ENCODE measurements around the gene CSE1L. TPM values are rescaled to one million over a fixed set of nuclear protein-coding genes. Genes with fewer than 3 reads are reported as not detected.
A peak's percentile ranks its signal among the peaks of the same experiment; 100 is the strongest.
"Not testable (repeated sequence)": the region's sequence is repeated elsewhere in the genome, so short reads cannot be mapped to it uniquely, and the experiment has no call there.

CSE1L gene
- total RNA-seq, 1 experiment from 2014 or later: 295 TPM

DNA sequence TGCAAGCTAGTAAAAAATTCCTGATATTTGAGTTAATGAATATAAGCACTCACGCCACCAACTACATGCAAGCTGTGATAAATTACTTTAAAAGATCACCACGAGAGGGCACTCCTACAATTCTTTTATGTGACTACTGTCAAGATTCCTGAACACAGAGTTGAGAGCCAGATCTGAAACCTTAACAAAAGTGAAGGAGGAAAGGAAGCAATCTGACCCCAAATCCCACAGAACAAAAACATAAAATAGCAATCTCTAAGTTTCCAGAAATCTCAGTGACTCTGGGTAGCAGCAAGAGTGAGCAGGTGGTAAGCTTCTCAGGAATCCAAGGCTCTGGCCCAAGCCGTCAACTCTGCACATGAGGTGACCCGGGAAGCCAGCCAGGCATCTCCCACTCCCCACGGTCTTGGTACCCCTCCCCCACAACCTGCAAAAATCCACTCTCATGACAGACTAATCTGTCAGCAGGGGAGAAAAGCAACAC, 86.9 kb downstream of the CSE1L start:
- TF ChIP-seq EZH2 (IDR thresholded peaks at IDR 0.05; ENCODE audit: low read length, unreplicated experiment) (no peak), EZH2phosphoT487 (IDR thresholded peaks at IDR 0.05; ENCODE audit: borderline replicate concordance, low read length) (no peak)
- TF ChIP-seq, protein P1, sequence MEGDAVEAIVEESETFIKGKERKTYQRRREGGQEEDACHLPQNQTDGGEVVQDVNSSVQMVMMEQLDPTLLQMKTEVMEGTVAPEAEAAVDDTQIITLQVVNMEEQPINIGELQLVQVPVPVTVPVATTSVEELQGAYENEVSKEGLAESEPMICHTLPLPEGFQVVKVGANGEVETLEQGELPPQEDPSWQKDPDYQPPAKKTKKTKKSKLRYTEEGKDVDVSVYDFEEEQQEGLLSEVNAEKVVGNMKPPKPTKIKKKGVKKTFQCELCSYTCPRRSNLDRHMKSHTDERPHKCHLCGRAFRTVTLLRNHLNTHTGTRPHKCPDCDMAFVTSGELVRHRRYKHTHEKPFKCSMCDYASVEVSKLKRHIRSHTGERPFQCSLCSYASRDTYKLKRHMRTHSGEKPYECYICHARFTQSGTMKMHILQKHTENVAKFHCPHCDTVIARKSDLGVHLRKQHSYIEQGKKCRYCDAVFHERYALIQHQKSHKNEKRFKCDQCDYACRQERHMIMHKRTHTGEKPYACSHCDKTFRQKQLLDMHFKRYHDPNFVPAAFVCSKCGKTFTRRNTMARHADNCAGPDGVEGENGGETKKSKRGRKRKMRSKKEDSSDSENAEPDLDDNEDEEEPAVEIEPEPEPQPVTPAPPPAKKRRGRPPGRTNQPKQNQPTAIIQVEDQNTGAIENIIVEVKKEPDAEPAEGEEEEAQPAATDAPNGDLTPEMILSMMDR (conservative IDR thresholded peaks at IDR 0.05; ENCODE audit: low read depth, low read length): peak; percentile 90
- DNase-seq (peak; percentile 90), ATAC-seq (peak; percentile 88)
- H3K9me3 ChIP-seq (ENCODE audit: low read length): no peaks in the 10 kb centered on the region
- no peak overlapping the region for H3K4me3 ChIP-seq (ENCODE audit: low read length)
- H3F3A ChIP-seq (ENCODE audit: low read length, unreplicated experiment): no peaks in the 10 kb centered on the region
- intact Hi-C loops (cut with micrococcal nuclease): loop anchor here (1.0 kb wide), 2 partner anchors 53 to 84 kb away; no protein-coding TSS in a partner anchor
- H3K27ac ChIP-seq (ENCODE audit: low read length): no peak overlapping the region
- H3K4me2 ChIP-seq (ENCODE audit: low read length): no peak overlapping the region
- CTCF ChIA-PET: interaction anchor here (0.8 to 1.5 kb wide), 3 partner anchors 47 to 113 kb away, joined by 3 to 23 read pairs (median 4); no protein-coding TSS in a partner anchor
- no TSS peak for BruUV-seq (replicated peaks)
- no peak overlapping the region for H3K9ac ChIP-seq (ENCODE audit: low read length)
- no peaks in the 10 kb centered on the region for H3K9me2 ChIP-seq (replicated peaks; ENCODE audit: low read length)
- no peaks in the 10 kb centered on the region for H3K4me1 ChIP-seq (ENCODE audit: insufficient read depth, low read length)
- POLR2A ChIA-PET (ENCODE audit: unreplicated experiment): interaction anchor here (0.6 kb wide), 1 partner anchor 763 kb away, joined by 3 read pairs; no protein-coding TSS in a partner anchor
- peaks cover 28% of the 10 kb centered on the region for H3K36me3 ChIP-seq (ENCODE audit: low read depth, low read length)
- no peaks in the 10 kb centered on the region for H3K27me3 ChIP-seq (ENCODE audit: low read length)
- no peaks in the 10 kb centered on the region for H4K20me1 ChIP-seq (ENCODE audit: low read length)
- no peaks in the 10 kb centered on the region for H3K79me2 ChIP-seq (ENCODE audit: low read length)
- no peak overlapping the region for H2AFZ ChIP-seq (ENCODE audit: low read length)

DNA sequence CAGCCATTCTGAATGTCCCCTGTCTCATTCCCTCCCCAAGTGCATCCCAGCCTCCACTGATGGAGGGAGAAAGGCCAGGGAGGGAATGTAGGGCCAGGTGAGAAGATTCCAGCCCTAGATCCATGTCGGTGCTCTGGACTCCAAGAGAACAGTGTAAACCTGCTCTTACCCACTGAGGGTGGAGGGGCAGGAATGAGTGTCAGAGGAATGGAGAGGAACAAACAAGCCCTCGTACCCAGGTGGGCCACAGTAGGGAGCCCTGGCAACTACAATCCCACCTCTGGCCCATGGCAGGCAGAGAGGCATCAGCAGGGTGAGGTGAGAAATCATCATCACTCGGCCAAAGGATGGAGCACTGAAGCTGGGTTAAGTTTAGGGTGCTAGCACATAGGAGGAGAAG, 87.5 kb downstream of the CSE1L start:
- H3K9me2 ChIP-seq (replicated peaks; ENCODE audit: low read length): no peaks in the 10 kb centered on the region
- ChIA-PET CTCF (interaction anchor here (1.5 kb wide), 1 partner anchor 84 kb away, joined by 23 read pairs; no protein-coding TSS in a partner anchor), POLR2A (ENCODE audit: unreplicated experiment) (no interaction called here)
- H3K4me2 ChIP-seq (ENCODE audit: low read length): no peak overlapping the region
- intact Hi-C loops (cut with micrococcal nuclease): loop anchor here (1.0 kb wide), 2 partner anchors 53 to 84 kb away; no protein-coding TSS in a partner anchor
- no peaks in the 10 kb centered on the region for H3K27me3 ChIP-seq (ENCODE audit: low read length)
- no TSS peak for BruUV-seq (replicated peaks)
- H3K9ac ChIP-seq (ENCODE audit: low read length): no peak overlapping the region
- H3K4me1 ChIP-seq (ENCODE audit: insufficient read depth, low read length): no peaks in the 10 kb centered on the region
- no peaks in the 10 kb centered on the region for H3K9me3 ChIP-seq (ENCODE audit: low read length)
- no peaks in the 10 kb centered on the region for H4K20me1 ChIP-seq (ENCODE audit: low read length)
- H3F3A ChIP-seq (ENCODE audit: low read length, unreplicated experiment): no peaks in the 10 kb centered on the region
- H2AFZ ChIP-seq (ENCODE audit: low read length): no peak overlapping the region
- H3K27ac ChIP-seq (ENCODE audit: low read length): no peak overlapping the region
- ATAC-seq (peak; percentile 20; the same call in 1 of the 2 replicates), DNase-seq (no peak)
- H3K36me3 ChIP-seq (ENCODE audit: low read depth, low read length): peaks cover 24% of the 10 kb centered on the region
- no peaks in the 10 kb centered on the region for H3K79me2 ChIP-seq (ENCODE audit: low read length)
- no peak overlapping the region for H3K4me3 ChIP-seq (ENCODE audit: low read length)
- TF ChIP-seq, protein P1 (conservative IDR thresholded peaks at IDR 0.05; ENCODE audit: low read depth, low read length): no peak
- no peak for TF ChIP-seq EZH2 (IDR thresholded peaks at IDR 0.05; ENCODE audit: low read length, unreplicated experiment)
- no peak for TF ChIP-seq EZH2phosphoT487 (IDR thresholded peaks at IDR 0.05; ENCODE audit: borderline replicate concordance, low read length)

DNA sequence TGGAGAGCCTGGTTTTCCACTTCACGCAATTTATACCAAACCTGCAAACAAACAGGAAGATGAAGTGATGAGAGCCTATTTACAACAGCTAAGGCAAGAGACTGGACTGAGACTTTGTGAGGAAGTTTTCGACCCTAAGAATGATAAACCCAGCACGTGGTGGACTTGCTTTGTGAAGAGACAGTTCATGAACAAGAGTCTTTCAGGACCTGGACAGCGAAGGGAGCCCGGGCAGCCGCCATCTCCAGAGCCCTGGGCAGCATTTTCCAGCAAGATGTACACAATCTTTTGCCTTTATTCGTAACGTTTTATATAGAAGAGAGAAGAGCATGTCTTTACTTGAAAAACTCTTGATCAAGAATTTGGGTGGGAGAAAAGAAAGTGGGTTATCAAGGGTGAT, 88.7 kb downstream of the CSE1L start:
- H3K4me2 ChIP-seq (ENCODE audit: low read length); DNase-seq; BruUV-seq (replicated peaks); POLR2A ChIA-PET (ENCODE audit: unreplicated experiment); intact Hi-C loops (cut with micrococcal nuclease); H3K4me1 ChIP-seq (ENCODE audit: insufficient read depth, low read length); H3K27me3 ChIP-seq (ENCODE audit: low read length); H3K79me2 ChIP-seq (ENCODE audit: low read length); H3F3A ChIP-seq (ENCODE audit: low read length, unreplicated experiment); H3K9me2 ChIP-seq (replicated peaks; ENCODE audit: low read length); ATAC-seq; CTCF ChIA-PET; H2AFZ ChIP-seq (ENCODE audit: low read length); H3K9ac ChIP-seq (ENCODE audit: low read length); H3K9me3 ChIP-seq (ENCODE audit: low read length); H4K20me1 ChIP-seq (ENCODE audit: low read length); H3K4me3 ChIP-seq (ENCODE audit: low read length); H3K27ac ChIP-seq (ENCODE audit: low read length): not testable (repeated sequence)
- peaks cover 24% of the 10 kb centered on the region for H3K36me3 ChIP-seq (ENCODE audit: low read depth, low read length)
